HUES48 (cell line): ENCODE results near the gene HOXB2.

Source experiments
- H3K27ac ChIP-seq: one replicate; pipeline ENCODE4 v1.7.0; 2013; ENCODE audit warnings: low read depth, low read length, inconsistent platforms
- H3K27me3 ChIP-seq: 2 replicates; pipeline ENCODE4 v1.6.1; 2013; ENCODE audit warnings: mild to moderate bottlenecking, low read length; ENCODE audit not compliant: control insufficient read depth, insufficient read depth
- H3K36me3 ChIP-seq: 2 replicates; pipeline ENCODE4 v1.6.1; 2013; ENCODE audit warnings: low read length; ENCODE audit not compliant: control insufficient read depth, insufficient read depth
- H3K4me1 ChIP-seq: 2 replicates; pipeline ENCODE4 v1.6.1; 2013; ENCODE audit warnings: mild to moderate bottlenecking, low read length; ENCODE audit not compliant: control insufficient read depth, insufficient read depth
- H3K4me3 ChIP-seq: 2 replicates; pipeline ENCODE4 v1.5.1; 2013; ENCODE audit warnings: mild to moderate bottlenecking, low read depth, low read length
- H3K9ac ChIP-seq: 2 replicates; pipeline ENCODE4 v1.6.1; 2013; ENCODE audit warnings: mild to moderate bottlenecking, low read depth, low read length, moderate library complexity
- H3K9me3 ChIP-seq: 2 replicates; pipeline ENCODE4 v1.6.1; 2013; ENCODE audit warnings: low read length; ENCODE audit not compliant: control insufficient read depth, insufficient read depth

HOXB2 gene

DNA sequence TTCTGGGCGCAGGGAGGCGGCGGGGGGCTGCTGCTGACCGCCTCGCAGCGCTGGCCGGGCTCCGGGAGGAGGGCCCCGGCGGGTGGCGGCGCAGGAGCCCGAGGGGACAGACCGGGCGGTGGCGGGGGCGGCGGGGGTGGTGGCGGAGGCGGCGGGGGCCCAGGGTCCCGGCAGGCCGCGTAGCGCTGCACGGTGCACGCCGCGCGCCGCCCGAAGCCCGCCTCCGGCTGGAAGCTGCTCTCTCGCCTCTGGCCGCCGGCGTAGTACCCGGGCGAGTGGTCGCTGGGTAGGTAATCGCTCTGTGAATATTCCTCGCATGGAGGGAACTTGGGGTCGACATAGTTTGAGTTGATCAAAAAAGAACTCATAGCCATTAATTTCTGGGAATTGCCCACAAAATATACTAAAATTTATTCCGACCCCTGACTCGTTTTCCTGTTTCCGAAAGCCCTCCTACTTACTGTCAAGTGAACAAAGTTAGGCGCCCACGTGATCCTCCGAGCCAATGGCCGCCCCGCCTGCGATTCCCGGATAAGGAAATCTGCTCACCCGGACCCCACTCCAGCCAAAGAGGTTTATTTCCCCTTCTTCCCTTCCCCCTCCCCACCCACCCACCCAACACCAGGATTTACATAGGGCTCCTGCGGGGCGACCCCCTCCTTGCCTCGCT, 33.2 kb upstream of the HOXB2 start, which contains the start of gene HOXB4:
Gene HOXB4 (minus strand): TSS at position 405 of the 670 bp plus-strand sequence. CDS start 31 bp downstream, at position 374.
- Histone ChIP-seq H3K27me3 (peaks cover 100% of the 10 kb centered on the region), H3K4me3 (peak within 1 kb of the TSS; percentile 49), H3K9ac (no peak within 1 kb of the TSS), H3K27ac (no peak within 1 kb of the TSS), H3K36me3 (no peaks in the 10 kb centered on the region), H3K9me3 (no peaks in the 10 kb centered on the region), H3K4me1 (peaks cover 6% of the 10 kb centered on the region; the same call in 1 of the 2 replicates)

DNA sequence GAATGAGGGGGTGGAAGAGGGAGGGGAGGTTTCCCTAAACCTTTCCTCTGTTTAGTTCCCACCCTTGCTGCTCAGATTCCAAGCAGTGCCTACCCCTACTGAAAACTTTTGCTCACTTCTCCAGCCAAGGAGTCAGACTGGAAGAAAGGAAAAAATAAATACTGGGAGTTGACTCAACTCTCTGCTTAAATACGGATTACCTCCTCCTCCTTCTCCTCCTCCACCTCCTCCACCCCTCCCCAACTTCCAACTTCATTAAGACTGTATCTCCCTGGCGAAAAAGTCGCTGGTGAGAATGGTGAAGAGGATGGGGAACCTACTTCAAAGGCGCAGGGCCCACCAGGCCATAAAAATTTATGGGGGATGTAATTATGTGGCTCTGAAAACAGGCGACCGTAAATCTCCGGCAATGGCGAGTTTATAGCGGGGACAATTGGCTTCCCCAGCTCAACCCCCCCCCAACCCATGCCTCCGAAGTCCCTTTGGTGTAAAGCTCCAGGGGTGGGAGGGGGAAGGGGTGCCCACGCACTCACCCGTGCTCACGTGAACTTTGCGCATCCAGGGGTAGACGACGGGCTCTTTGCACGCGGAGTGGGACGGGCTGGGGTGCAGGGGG, 32.5 kb upstream of the HOXB2 start:
- no peaks in the 10 kb centered on the region for H3K36me3 ChIP-seq
- peaks cover 100% of the 10 kb centered on the region for H3K27me3 ChIP-seq
- H3K9me3 ChIP-seq: no peaks in the 10 kb centered on the region
- H3K9ac ChIP-seq: no peak overlapping the region
- no peak overlapping the region for H3K4me3 ChIP-seq
- peaks cover 6% of the 10 kb centered on the region; the same call in 1 of the 2 replicates for H3K4me1 ChIP-seq
- H3K27ac ChIP-seq: no peak overlapping the region

DNA sequence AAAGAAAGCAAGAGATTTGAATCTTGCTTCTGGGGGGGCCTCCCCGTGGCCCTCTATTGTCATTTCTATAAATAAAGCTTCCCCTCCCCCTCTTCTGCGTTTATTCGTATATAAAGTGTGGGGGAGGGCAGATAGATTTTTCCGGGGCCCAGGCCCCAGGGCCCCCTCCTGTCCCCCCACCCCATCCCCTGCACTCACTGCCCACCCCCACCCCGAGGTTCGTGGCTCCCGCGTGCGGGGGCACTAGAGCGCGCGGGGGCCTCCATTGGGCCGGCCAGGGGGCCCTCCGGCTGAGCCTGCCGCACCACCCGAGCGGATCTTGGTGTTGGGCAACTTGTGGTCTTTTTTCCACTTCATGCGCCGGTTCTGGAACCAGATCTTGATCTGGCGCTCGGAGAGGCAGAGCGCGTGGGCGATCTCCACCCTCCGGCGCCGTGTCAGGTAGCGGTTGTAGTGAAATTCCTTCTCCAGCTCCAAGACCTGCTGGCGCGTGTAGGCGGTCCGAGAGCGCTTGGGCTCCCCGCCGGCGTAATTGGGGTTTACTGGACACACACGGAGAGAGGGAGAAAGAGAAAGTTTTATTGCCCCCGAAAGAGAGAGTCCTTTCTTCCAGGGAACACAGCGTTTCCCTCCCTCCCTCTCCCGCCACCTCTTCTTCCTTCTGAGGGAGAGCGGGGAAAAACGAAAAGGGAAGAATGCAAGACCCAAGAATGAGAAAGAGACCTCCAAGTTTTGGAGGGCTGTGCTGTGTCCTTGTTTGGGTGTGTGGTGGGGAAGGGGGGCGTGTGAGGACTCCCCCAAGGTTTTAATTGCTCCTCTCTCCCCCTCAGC, 31.8 kb upstream of the HOXB2 start:
- no peak overlapping the region for H3K27ac ChIP-seq
- peaks cover 100% of the 10 kb centered on the region for H3K27me3 ChIP-seq
- no peaks in the 10 kb centered on the region for H3K9me3 ChIP-seq
- no peaks in the 10 kb centered on the region for H3K36me3 ChIP-seq
- H3K9ac ChIP-seq: no peak overlapping the region
- no peak overlapping the region for H3K4me3 ChIP-seq
- peaks cover 6% of the 10 kb centered on the region; the same call in 1 of the 2 replicates for H3K4me1 ChIP-seq

DNA sequence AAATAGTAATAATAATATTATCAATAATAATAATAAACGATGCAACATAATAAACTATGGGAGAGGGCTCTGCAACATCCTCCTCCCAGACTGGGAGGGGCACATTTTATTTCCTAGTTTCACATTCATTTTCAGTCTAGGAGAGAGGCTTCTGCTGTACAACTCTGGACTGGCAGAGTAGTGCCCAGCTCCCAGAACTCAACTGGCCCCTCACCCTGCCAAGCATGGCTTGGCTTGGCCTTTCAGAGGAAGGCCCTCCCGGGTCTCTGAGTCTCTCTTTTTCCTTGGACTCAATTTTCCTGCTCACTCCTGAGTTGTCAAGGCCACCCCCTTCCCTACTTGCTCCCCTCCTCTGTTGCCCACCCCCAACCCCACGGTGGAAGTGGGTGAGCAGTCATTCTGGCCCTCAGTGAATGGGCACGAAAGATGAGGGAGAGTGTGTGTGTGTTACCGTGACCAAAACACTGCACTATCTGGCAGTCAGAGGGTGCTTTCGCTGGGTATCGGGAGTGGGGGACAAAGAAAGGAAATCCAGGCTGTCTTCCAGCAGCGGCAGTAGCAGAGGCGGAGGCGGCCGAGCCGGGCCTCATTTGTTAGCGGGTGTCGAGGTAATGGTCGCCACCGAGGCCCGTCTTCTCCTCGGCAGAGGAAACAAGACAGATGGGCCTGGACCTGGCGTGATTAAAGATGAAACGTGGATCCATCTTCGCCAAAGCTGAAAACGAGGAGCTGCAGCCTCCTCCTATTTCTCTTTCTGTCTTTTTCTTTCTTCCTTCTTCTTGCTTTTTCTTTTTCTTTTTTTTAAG, 31.0 kb upstream of the HOXB2 start:
- no peak overlapping the region for H3K9ac ChIP-seq
- peaks cover 100% of the 10 kb centered on the region for H3K27me3 ChIP-seq
- H3K4me1 ChIP-seq: peaks cover 8% of the 10 kb centered on the region; the same call in 1 of the 2 replicates
- H3K4me3 ChIP-seq: no peak overlapping the region
- H3K36me3 ChIP-seq: no peaks in the 10 kb centered on the region
- no peaks in the 10 kb centered on the region for H3K9me3 ChIP-seq
- no peak overlapping the region for H3K27ac ChIP-seq

DNA sequence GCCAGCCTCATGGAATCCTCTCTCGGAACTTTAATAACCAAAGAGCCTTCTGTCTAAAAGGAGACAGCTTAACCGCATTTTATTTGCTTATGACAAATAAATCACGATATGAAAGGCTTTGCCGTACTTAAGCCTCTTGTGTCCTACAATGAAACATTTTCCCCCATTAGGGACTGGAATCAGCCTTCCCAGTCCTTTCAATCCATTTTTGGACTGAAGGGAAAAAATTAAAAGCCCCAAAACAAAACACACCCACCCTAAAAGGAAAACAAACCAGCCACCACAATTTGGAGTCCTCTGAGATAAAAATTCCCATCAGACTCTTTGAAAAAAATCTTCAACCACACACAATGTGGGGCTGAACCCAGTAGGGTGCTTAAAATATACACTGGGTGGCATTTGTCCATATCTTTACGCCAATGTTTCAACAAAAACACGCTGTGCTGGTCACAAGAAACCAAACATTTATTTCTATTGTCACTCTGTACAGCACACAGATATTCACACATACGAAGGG, 30.2 kb upstream of the HOXB2 start:
- H3K9ac ChIP-seq: no peak overlapping the region
- no peaks in the 10 kb centered on the region for H3K36me3 ChIP-seq

DNA sequence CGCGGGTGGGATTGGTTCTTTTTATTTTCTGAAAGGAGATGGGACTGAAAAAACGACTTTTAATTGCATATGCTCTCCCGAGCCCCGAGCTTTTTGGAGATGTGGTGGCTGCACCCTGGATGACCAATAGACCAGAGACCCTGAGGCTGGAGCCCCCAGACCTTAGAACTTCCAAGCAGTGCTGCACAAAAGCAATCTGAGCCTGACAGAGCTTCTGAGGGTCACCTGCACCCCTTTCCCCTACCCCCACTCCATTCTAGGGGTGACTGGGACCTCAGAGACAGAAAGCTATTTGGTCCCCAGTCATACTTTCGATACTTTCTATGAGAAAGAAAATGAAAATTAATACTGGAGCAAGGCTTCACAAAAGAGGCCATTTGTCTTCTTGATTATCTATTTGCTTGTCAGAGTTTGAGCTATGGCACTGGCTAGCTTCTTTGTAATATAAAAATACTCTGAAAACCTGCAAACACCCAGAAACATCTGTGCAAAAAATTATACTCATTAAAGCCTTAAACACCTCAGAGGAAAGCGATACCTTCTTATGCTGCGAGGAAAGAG, 29.7 kb upstream of the HOXB2 start:
- Histone ChIP-seq H3K36me3 (no peaks in the 10 kb centered on the region), H3K27me3 (peaks cover 100% of the 10 kb centered on the region), H3K4me3 (no peak overlapping the region), H3K9me3 (no peaks in the 10 kb centered on the region), H3K9ac (no peak overlapping the region), H3K27ac (no peak overlapping the region), H3K4me1 (peaks cover 14% of the 10 kb centered on the region; the same call in 1 of the 2 replicates)

More for the DNA sequence above, 30.2 kb upstream of the HOXB2 start:
- Histone ChIP-seq H3K27me3 (peaks cover 100% of the 10 kb centered on the region), H3K4me3 (no peak overlapping the region), H3K4me1 (peaks cover 10% of the 10 kb centered on the region; the same call in 1 of the 2 replicates), H3K27ac (no peak overlapping the region), H3K9me3 (no peaks in the 10 kb centered on the region)

DNA sequence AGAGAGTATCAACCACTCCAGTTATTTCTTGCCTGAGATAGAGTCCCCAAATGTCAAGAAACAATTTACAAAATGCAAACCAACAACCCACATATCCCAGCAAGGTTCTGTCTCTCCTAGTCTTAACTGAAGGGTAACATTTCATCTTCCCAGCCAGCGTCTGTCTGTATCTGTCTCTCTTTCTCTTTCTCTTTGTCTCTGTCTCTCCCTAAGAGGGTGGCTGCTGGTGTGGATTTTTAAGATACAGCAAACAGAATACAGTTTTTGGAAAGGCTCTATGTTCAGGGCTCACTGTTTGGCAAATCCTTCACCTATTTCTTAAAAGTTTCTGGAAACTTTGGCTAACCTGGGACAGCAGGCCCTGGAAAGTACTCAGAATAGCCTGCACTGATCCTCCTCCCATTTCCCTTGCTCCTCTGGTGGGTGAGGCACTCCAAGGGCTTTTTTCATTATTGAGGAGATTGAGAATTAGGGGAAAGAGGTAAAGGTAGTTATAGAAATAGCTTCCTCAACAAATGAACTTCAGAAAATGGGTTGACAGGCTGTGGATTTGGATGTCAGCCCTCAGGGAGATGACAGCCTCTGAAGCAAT, 27.0 kb upstream of the HOXB2 start:
- Histone ChIP-seq H3K4me3 (no peak overlapping the region), H3K36me3 (no peaks in the 10 kb centered on the region), H3K9me3 (0 out of 2 replicates have a peak, but pooled peaks cover under 1% of the 10 kb centered on the region), H3K9ac (no peak overlapping the region), H3K27ac (no peak overlapping the region), H3K4me1 (peaks cover 23% of the 10 kb centered on the region), H3K27me3 (peaks cover 100% of the 10 kb centered on the region)

DNA sequence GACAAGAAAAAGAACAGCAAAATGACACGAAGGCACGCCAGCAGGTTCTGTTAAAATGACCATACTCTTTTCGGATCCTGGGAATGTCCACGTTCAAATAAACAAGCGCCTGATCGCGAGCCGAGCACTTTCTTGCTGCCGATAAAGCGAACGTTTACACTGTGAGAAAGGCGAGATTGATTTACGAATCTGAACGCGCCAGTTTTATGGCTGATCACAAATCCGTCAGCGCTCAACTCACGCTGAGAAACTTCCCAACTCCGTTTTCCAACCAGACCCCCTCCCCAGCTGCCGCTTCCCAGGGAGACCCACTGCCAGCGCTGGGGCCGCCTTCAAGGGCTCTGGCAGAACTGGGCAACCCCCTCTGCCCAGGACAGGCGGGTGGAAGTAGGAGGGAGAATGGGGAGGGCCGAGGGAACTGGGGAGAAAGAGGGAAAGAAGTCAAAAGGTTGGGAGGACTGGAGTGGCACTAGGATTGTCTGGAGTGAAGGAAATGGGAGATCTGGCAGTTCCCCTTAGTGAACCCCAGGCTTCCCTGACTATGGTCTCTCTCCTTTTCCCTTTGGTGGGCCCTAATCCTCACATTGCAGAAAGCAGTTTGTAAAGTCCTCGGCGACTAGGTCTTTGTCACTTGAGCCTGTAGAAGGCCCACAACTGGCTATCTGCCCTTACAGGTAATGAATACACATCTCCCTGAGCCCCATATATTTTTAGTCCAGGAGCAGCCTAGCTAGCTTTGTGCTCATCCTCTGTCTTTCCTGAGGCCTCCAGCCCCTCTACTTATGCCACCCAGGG, 26.3 kb upstream of the HOXB2 start:
- Histone ChIP-seq H3K4me3 (no peak overlapping the region), H3K27me3 (peaks cover 100% of the 10 kb centered on the region), H3K9ac (no peak overlapping the region), H3K36me3 (no peaks in the 10 kb centered on the region), H3K27ac (no peak overlapping the region), H3K4me1 (peaks cover 23% of the 10 kb centered on the region), H3K9me3 (peaks cover 3% of the 10 kb centered on the region; the same call in 1 of the 2 replicates)

DNA sequence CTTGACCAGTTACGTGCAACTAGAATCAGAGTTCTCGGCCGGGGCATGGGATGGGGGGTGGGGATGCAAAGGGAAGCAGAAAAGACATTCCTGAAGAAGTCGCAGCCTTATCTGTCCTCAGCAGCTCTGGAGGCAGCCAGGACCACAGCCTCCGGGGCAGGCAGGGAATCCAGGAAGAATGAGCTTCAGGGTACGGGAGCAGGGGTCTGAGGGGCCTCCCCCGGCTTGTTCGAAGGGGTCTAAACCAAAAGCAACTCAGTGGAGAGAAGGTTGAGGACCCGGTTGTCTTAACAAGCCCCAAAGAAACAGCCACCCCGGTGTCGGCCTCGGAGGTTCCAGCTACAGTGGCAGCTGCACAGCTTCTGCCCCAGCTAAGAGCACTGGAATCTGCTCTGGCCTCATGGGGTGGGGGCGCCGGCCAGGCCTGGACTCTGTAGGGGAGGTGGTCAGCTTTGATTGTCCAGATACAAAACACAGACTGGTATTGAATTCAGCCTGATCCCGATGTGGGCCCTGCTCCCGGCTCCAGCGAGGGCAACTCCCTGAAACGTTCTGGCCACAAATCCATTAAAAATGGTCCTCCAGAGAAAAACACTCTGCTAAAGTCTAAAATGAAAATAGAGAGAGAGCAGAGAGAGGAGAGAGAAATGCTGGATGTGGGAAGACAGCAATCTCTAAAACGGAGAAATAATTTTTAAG, 25.6 kb upstream of the HOXB2 start:
- Histone ChIP-seq H3K36me3 (no peaks in the 10 kb centered on the region), H3K27me3 (peaks cover 100% of the 10 kb centered on the region), H3K27ac (no peak overlapping the region), H3K9ac (no peak overlapping the region), H3K4me1 (peaks cover 23% of the 10 kb centered on the region), H3K9me3 (peaks cover 3% of the 10 kb centered on the region; the same call in 1 of the 2 replicates), H3K4me3 (no peak overlapping the region)
